Aorta (tissue), 5 donors: ENCODE measurements around the gene NAT14. TPM values are rescaled to one million over a fixed set of nuclear protein-coding genes. Genes with fewer than 3 reads are reported as not detected.
A peak's percentile ranks its signal among the peaks of the same experiment; 100 is the strongest.

Source experiments
- ATAC-seq: fragments of 200-7000 bp; cut with Tn5 transposase; one replicate; pipeline ENCODE4 v1.9.1; 2022; ENCODE audit warnings: moderate library complexity; ENCODE audit not compliant: low FRiP score
- DNase-seq, 2 donors: peaks; one replicate each; pipeline ENCODE4 v3.0.0-alpha.2; 2020
- H3K27ac ChIP-seq, 2 donors: one replicate each; pipeline ENCODE4 v1.5.1; 2013; ENCODE audit warnings: low read length in 2 of 2, mild to moderate bottlenecking in 2 of 2, moderate library complexity in 2 of 2, control low read depth in 1 of 2, inconsistent platforms in 1 of 2, low read depth in 1 of 2
- H3K27me3 ChIP-seq, 2 donors: one replicate each; pipeline ENCODE4 v1.6.1; 2013; ENCODE audit warnings: control low read depth in 1 of 2, low read length in 1 of 2, mild to moderate bottlenecking in 1 of 2, moderate library complexity in 1 of 2; ENCODE audit not compliant: insufficient read depth in 2 of 2, control insufficient read depth in 1 of 2
- H3K36me3 ChIP-seq, 2 donors: one replicate each; pipeline ENCODE4 v1.6.1; 2013; ENCODE audit warnings: control low read depth in 1 of 2, low read length in 1 of 2, mild to moderate bottlenecking in 1 of 2; ENCODE audit not compliant: insufficient read depth in 2 of 2, control insufficient read depth in 1 of 2
- H3K4me1 ChIP-seq, 2 donors: one replicate each; pipeline ENCODE4 v1.6.1; 2013; ENCODE audit warnings: low read length in 2 of 2, control low read depth in 1 of 2, mild to moderate bottlenecking in 1 of 2, moderate library complexity in 1 of 2; ENCODE audit not compliant: insufficient read depth in 2 of 2, control insufficient read depth in 1 of 2
- H3K4me3 ChIP-seq, 2 donors: one replicate each; pipeline ENCODE4 v1.5.1; 2013; ENCODE audit warnings: low read length in 2 of 2, control low read depth in 1 of 2, mild to moderate bottlenecking in 1 of 2
- H3K9me3 ChIP-seq: one replicate; pipeline ENCODE4 v1.6.1; 2013; ENCODE audit warnings: mild to moderate bottlenecking, low read length; ENCODE audit not compliant: control insufficient read depth
- WGBS, 2 donors: extraction: QIAGEN DNeasy Blood & Tissue Kit; methylation state at CpG; one replicate each; pipeline ENCODE4 v1.1.7; 2013; 5-methylcytosine and 5-hydroxymethylcytosine counted together
- intact Hi-C, 2 donors: fragments of 100-400 bp; cut with DNase I; formaldehyde crosslinking; loops; one replicate each; pipeline versions ENCODE4 v1.14.2 to v1.15.0; 2022
- polyA plus RNA-seq, 2 donors: library from polyadenylated mRNA; stranded (reverse); fragments of 200-250 nt; gene quantifications; one replicate each; pipeline ENCODE4 v1.2.3, GENCODE V29; 2013
- total RNA-seq, 2 donors: library from RNA; stranded (reverse); fragmentation: NEBNext Ultra II Directional; extraction: Animal tissue kit (Norgen Biotek cat#: 25700); gene quantifications; one replicate each; pipeline ENCODE4 v1.2.1, GENCODE V29; 2021
- donor health status: healthy with polysubstance abuse.
- donor health status: Bipolar disorder and iron deficiency.
- donor health status: DM: no; HTN: no; CAD: no.
- donor health status: DM: no; HTN: no; CAD: no.
- donor health status: DM: yes; HTN: yes; CAD: no.

NAT14 gene
- total and polyA plus RNA-seq, 4 donors, result 3.1 to 19.2 (median 15.8) TPM

DNA sequence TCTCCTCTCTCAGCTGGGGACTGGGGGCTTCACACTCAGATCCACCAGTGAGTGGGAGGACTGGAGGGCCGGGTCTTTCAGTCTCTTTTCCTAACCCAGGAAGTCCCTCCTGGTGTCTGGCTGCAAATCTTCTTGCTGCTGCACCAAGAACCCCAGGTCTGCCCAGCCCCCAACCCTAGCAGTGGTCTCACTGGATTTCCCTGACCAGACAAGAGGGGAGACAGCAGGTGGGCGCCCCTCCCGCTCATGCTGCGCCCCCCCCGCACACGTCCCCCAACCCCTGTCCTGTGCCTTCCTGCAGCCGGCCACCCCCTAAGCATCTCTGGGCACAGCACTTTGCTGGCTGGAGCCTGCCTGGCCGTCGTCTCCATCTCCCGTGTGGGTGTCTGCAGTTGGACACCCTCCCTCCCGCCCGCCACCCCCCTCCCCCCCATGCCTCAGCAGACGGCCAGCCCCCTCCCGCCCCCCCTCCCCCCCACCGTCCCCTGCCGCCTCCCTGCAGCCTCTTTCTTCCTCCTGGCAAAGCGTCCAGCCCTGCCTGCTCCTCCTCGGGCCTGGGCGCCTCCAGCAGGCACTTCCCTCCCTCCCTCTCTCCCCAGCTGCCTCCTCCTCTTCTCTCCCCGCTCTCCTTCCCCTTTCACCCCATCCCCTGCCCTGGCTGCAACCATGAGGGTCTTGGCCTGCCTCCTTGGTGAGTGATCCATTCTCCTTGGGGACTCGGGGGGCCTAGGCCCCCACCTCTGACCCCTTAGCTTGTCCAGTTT is 3.1 kb downstream of the NAT14 start, which contains the start of gene SSC5D:
Gene SSC5D (plus strand): TSS at position 513 of the 764 bp plus-strand sequence. CDS start 154 bp downstream, at position 667.
- H3K4me1 ChIP-seq, result no peaks in the 10 kb centered on the region
- H3K27me3 ChIP-seq, result no peaks in the 10 kb centered on the region
- WGBS, 2 donors, result 4% methylated on average over 12 to 21 of the region's 21 CpGs
- no peak within 1 kb of the TSS for H3K4me3 ChIP-seq
- intact Hi-C loops, result no loop called here
- DNase-seq (peak in 1 of 2 donors; percentile 71), ATAC-seq (no peak)
- H3K9me3 ChIP-seq, result no peaks in the 10 kb centered on the region
- H3K27ac ChIP-seq, result peak within 1 kb of the TSS in 1 of 2 donors; percentile 83
- no peaks in the 10 kb centered on the region for H3K36me3 ChIP-seq

DNA sequence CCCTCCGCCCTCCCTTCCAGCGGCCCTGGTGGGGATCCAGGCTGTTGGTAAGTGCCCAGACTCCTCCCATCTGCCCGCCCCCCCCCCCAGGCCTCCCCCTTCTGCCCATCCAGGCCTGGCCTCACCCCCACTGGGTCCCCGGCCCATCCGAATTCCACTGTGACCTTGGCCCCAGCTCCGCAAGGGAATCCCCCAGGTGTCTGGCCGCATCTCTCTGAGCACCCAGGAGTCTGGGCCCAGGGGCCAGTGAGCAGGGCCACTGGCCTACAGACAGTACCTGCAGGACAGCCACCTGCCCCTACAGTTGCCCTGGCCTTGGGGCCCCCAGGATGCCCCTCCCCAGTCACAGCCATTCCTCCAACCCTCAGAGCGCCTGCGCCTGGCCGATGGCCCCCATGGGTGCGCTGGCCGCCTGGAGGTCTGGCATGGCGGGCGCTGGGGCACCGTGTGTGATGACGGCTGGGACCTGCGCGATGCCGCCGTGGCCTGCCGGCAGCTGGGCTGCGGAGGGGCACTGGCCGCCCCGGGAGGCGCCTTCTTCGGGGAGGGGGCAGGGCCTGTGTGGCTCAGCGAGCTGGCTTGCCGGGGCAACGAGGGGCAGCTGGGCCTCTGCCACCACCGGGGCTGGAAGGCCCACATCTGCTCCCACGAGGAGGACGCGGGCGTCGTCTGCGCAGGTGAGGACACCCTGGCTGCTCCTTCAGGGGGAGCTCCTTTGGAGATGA is 4.2 kb downstream of the NAT14 start:
- H3K36me3 ChIP-seq, result no peaks in the 10 kb centered on the region
- no peaks in the 10 kb centered on the region for H3K27me3 ChIP-seq
- DNase-seq (peak in 1 of 2 donors; percentile 51), ATAC-seq (no peak)
- no peak overlapping the region for H3K27ac ChIP-seq
- 65 to 67% methylated on average over 35 to 36 of the region's 36 CpGs for WGBS, 2 donors
- H3K4me3 ChIP-seq, result no peak overlapping the region
- H3K9me3 ChIP-seq, result no peaks in the 10 kb centered on the region
- intact Hi-C loops, result no loop called here
- no peaks in the 10 kb centered on the region for H3K4me1 ChIP-seq

DNA sequence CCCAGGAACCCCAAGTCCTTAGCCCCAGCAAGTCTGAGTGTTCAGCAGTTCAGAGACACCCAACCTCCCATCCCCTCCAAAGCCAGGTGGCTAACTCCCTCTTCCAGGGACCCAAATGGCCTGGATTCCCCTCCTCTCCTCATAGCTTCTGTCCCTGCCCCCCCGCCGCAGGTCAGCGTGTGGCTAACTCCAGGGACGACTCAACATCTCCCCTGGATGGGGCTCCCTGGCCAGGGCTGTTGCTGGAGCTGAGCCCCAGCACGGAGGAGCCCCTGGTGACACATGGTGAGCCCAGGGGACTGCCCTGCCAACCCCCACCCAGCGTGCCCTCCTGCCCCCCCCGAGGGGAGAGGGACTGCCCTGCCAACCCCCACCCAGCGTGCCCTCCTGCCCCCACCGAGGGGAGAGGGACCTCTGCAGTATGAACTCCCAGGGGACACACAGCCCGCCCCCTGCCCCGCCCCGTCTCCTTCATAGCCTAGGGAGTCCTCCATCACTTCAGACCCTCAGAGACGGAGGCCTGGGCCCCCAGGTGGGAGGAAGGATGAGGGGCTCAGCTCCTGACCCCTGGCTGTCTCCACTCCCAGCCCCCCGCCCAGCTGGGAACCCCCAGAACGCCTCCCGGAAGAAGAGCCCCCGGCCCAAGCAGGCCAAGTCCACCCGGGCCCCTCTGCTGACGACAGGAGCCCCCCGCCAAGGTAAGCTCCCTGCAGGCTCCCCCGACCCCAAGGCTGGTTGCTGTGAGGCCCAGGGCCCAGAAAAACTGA is 4.9 kb downstream of the NAT14 start:
- intact Hi-C loops, result no loop called here
- Histone ChIP-seq H3K27ac (no peak overlapping the region), H3K4me1 (no peaks in the 10 kb centered on the region), H3K36me3 (no peaks in the 10 kb centered on the region), H3K4me3 (no peak overlapping the region), H3K27me3 (no peaks in the 10 kb centered on the region), H3K9me3 (no peaks in the 10 kb centered on the region)
- ATAC-seq (no peak), DNase-seq (no peak)
- WGBS, 2 donors, result 73 to 78% methylated on average over 19 to 21 of the region's 21 CpGs

DNA sequence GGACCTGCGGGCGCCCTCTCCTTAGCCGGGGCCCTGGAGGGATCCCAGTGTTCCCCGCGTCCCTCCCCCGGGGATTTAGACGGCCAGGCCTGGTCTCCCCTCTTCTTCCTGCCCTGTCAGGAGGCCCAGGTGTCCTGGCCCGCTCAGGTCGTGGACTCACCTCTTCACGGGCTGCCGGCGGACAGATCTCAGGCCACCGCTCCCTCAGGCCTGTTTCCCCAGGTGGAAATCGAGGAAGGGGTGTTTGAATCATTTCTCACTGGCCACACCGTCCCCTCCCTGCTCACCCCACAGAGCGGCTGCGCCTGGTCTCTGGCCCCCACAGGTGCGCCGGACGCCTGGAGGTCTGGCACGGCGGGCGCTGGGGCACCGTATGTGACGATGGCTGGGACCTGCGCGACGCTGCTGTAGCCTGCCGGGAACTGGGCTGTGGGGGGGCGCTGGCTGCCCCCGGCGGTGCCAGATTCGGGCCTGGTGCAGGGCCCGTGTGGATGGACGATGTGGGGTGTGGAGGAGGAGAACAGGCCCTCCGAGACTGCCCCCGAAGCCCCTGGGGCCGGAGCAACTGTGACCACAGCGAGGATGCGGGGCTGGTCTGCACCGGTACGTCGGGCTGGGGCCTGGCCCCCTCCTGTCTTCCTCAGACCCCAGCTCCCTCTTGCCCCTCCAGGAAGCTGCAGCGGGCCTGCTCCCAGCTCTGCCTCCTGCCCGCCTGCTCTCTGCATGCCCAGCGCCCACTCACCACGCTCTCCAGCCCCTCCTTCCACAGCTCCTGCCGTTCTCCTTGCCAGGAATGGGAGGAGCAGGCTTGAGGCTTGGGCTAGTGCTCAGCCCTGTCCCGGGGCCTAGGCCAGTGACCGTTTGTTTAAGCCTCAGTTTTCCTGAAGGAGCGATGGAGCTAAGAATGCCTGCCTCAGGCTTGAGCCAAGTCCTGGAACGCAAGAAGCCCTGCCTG is 5.8 kb downstream of the NAT14 start:
- Histone ChIP-seq H3K9me3 (no peaks in the 10 kb centered on the region), H3K4me3 (no peak overlapping the region), H3K27ac (no peak overlapping the region), H3K27me3 (no peaks in the 10 kb centered on the region), H3K4me1 (no peaks in the 10 kb centered on the region), H3K36me3 (no peaks in the 10 kb centered on the region)
- DNase-seq (peak in 1 of 2 donors; percentile 66), ATAC-seq (no peak)
- intact Hi-C loops, result no loop called here
- WGBS, 2 donors, result 75 to 76% methylated on average over 44 to 52 of the region's 52 CpGs

DNA sequence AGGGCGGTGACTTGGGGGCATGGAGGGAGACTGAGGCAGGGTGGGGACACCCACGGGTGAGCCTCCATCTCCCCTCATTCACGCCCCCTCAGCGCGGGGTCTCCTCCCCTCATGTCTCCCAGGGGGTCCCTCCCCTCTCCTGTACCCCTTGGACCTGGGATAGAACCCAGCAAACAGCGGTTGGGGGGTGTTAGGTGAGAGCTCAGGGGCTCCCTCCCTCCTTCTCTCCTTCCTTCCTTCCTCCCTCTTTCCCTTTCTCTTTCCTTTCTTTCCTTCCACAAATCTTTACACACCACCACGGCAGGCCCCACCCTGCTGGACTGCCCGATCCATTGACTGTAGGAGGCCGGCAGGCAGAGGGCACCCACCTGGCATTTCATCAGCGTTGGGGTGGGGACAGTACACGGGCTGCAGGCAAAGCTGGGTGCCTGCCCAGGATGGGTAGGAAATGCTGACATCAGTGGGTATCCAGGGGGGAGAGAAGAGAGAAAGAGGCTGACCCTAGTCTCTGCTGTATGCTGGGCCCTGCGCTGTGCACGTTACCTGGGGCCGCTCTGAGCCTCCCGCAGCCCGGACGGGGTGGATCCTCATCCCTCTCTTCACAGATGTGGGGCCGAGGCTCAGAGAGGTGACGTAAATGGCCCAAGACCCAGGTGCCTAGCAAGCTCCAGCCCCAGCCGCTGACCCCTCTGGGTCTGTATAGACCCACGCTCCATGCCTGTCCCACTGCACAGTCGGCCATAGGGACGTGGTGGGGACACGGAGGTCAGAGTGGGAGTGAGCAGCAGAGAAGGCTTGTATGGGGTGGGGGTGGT is 6.8 kb downstream of the NAT14 start:
- no peak for ATAC-seq
- 73 to 79% methylated on average over 24 of the region's 24 CpGs for WGBS, 2 donors
- Histone ChIP-seq H3K36me3 (no peaks in the 10 kb centered on the region), H3K27ac (no peak overlapping the region), H3K4me3 (no peak overlapping the region), H3K4me1 (no peaks in the 10 kb centered on the region), H3K27me3 (no peaks in the 10 kb centered on the region), H3K9me3 (no peaks in the 10 kb centered on the region)
- intact Hi-C loops, result no loop called here
- no peak for DNase-seq

DNA sequence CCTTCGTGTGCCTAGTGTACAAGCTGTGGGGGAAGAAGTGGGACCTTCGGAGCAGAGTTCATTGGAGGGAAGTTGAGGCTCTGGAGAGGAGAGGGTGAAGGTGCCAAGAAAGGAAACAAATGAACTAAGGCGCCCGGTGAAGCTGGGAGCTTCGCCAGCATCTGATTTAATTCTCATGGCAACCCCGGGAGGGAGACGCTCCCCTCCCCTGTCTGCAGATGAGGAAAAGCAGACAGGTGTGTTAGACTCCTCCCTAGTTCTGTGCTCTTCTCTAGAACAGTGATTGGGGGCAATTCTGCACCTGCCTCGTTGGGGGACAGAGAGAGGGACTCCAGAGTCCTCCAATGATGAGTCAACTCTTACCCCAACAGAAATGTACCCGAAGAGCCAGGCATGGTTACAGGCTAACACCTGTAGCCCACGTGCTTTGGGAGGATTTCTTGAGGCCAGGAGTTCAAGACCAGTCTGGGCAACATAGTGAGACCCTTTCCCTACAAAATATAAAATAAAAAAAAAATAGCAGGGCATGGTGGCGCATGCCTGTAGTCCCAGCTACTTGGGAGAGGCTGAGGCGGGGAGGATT is 7.5 kb downstream of the NAT14 start:
- no peaks in the 10 kb centered on the region for H3K36me3 ChIP-seq
- H3K4me1 ChIP-seq, result no peaks in the 10 kb centered on the region
- ATAC-seq, result no peak
- intact Hi-C loops, result no loop called here
- H3K9me3 ChIP-seq, result no peaks in the 10 kb centered on the region
- H3K27me3 ChIP-seq, result no peaks in the 10 kb centered on the region
- no peak overlapping the region for H3K27ac ChIP-seq
- no peak for DNase-seq
- WGBS, 2 donors, result 38 to 39% methylated on average over 12 of the region's 12 CpGs
- H3K4me3 ChIP-seq, result no peak overlapping the region

DNA sequence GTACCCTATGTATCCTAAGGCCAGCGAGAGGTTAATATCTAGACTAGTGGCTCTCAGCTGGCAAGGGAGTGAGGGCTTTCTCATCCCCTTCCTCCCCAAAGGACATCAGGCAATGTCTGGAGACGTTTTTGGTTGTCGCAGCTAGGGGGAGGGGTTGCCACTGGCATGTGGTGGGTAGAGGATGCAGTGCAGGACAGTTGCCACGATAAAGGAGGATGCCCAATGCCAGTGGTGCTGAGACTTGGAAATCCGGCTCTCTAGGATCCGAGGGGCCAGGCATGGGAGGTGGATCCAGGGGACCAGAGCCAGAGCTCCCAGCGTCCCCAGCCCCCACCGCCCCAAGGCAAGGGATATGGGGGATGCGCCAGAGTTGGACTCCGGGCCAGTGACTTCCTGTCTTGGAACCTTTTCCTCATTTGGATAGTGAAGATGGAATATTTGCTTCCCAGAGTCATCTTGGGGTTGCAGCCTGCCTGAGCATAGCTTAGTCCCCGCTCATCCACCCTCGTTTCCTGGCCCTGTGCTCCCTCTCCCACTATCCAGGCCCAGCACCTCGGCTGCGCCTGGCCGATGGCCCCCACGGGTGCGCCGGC is 8.2 kb downstream of the NAT14 start:
- intact Hi-C loops, result no loop called here
- ATAC-seq (no peak), DNase-seq (no peak)
- no peak overlapping the region for H3K27ac ChIP-seq
- H3K4me3 ChIP-seq, result no peak overlapping the region
- H3K9me3 ChIP-seq, result no peaks in the 10 kb centered on the region
- no peaks in the 10 kb centered on the region for H3K36me3 ChIP-seq
- WGBS, 2 donors, result 48 to 53% methylated on average over 18 of the region's 18 CpGs
- no peaks in the 10 kb centered on the region for H3K27me3 ChIP-seq
- no peaks in the 10 kb centered on the region for H3K4me1 ChIP-seq
